ENCODE measurements around the gene UNC13A.
"Not testable (repeated sequence)": the region's sequence is repeated elsewhere in the genome, so short reads cannot be mapped to it uniquely, and the experiment has no call there.

UNC13A gene

GRCh38 chr19:17562097-17562496 is 126.1 kb downstream of the UNC13A start:
- no peak for DNase-seq

- no peak for DNase-seq
Observed at GRCh38 chr19:17560205-17560595, 128.0 kb downstream of the UNC13A start.

GRCh38 chr19:17557466-17557865 is 130.7 kb downstream of the UNC13A start:
- DNase-seq: no peak

- DNase-seq: no peak
Observed at GRCh38 chr19:17556995-17557394, 131.2 kb downstream of the UNC13A start.

- DNase-seq: peak in 1 of 2 experiments; percentile 14
Observed at GRCh38 chr19:17555929-17556813, 132.0 kb downstream of the UNC13A start.

- DNase-seq: peak; percentile 99
Observed at GRCh38 chr19:17555480-17555928, 132.7 kb downstream of the UNC13A start, which contains the start of gene COLGALT1. Gene COLGALT1 (plus strand): TSS chr19:17555649. CDS start chr19:17555714, 65 bp downstream.

GRCh38 chr19:17554968-17555479 is 133.1 kb downstream of the UNC13A start:
- no peak for DNase-seq

- DNase-seq: no peak
Observed at GRCh38 chr19:17553256-17553655, 134.9 kb downstream of the UNC13A start.

- DNase-seq: not testable (repeated sequence)
Observed at GRCh38 chr19:17552735-17553134, 135.4 kb downstream of the UNC13A start.

Data from activated CD4-positive, alpha-beta T cell treated with anti-CD3 and anti-CD28 coated beads, Interleukin-2, amount 50 U/mL, for 4 hours (primary cell).